HG02610 (cell line): ENCODE data around the gene PLEKHM3.
A peak's percentile ranks its signal among the peaks of the same experiment; 100 is the strongest.
"Not testable (repeated sequence)": the region's sequence is repeated elsewhere in the genome, so short reads cannot be mapped to it uniquely, and the experiment has no call there.

Experiments used
- ATAC-seq: cut with Tn5 transposase; IDR thresholded peaks from one replicate; pipeline ENCODE4 v1.9.1; 2021; ENCODE audit warnings: mild to moderate bottlenecking, moderate library complexity; ENCODE audit not compliant: unreplicated experiment

The PLEKHM3 gene

DNA sequence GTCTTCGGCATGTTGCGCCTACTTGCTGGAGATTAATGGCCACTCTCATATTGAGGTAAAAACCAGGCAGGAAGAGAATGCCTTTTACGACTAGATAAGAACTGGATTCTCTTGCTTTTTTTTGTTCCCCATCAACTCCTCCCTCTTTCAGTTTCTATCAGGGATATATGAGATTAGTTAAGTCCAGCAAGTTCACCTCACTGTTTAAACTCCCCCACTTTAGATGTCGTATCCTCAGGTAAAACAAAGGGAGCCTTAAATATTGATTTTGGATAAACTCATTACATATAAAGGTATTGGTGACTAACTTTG, 98.4 kb downstream of the PLEKHM3 start:
- ATAC-seq = no peak

DNA sequence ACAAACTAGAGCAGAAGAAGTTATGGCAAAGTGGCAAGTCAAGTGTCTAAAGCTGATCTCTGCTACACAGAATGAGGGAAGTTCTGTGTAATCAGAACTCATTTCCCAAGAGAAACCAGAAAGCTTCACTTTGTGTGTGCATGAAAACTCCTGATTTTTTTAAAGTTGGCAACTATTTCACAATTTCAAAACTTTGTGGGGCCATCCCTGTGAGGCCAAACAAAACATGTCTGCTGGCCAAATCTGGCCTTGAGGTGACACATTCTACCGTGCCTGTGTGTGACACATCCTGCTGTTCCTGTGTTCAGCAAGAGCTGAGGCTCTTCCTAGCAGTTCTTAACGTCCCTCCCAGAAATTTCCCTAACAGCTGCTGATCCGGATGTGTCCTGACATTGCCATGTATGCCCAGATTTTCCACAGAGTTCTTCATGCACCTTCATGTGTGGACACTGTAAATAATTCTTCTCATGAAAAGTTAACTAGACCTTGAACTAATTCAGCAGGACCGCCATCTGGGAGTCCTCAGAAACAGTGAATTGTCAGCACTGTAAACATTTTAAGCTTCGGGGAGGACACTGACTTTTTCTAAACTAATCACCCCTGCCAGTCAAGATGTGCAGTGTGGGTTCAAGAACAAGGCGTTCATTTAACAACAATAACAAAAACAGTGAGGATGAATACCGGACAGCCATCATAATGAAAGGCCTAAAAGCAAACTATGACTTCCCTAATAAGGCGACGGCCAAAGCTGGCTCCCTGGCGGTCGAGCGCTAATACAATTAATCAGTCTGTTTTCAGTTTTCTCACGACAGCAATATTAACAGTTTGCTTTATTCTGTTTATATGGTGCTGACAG, 99.0 kb downstream of the PLEKHM3 start:
- ATAC-seq = no peak

DNA sequence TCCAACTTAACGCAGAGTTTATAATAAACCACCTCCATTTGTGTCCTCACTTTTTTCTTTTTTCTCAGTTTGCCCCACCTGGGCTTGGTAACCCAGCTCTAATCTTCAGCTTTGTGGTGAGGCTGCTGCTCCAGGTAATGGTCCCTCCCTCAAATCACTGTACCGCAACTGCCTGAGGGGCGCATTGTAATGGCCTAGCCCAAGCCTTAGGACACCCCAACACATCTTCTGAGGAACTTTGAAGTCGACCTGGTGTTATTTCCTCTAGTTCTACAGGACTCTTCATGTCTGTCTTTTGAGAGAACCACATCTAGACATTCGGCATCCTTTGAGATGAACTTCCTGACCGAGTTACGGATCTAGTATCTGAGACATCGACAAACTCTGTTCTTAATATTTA, 99.7 kb downstream of the PLEKHM3 start:
- ATAC-seq = no peak

DNA sequence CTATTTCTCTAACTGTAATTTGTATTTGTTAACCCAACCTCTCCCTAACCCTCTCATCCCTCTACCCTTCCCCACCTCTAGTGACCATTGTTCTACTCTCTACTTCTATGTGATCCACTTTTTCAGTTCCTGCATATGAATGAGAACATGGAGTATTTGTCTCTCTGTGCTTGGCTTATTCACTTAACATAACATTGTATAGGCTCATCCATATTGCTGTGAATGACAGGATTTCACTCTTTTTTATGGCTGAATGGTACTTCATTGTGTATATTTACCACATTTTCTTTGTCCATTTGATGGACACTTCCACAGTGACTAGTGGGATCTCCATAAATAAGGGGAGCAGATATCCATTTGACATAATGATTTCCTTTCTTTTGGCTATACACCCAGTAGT, 103.7 kb downstream of the PLEKHM3 start:
- no peak for ATAC-seq

DNA sequence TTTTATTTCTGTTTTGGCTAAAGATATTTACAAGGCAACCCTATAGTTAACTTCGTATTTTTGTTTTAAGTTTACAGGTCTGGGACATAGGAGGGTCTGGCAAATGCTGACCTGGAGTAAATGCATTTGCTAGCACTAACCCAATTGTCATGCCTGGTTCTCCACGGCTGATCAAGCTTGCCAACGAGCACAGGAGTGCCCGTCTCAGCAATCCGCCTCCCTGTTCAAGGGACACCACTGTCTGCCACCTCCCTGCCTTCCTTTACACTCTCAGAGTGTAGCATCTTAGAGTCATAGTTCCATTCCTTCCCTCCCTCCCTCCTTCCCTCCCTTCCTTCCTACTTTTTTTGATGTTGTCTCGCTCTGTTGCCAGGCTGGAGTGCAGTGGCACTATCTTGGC, 104.6 kb downstream of the PLEKHM3 start:
- ATAC-seq = no peak

DNA sequence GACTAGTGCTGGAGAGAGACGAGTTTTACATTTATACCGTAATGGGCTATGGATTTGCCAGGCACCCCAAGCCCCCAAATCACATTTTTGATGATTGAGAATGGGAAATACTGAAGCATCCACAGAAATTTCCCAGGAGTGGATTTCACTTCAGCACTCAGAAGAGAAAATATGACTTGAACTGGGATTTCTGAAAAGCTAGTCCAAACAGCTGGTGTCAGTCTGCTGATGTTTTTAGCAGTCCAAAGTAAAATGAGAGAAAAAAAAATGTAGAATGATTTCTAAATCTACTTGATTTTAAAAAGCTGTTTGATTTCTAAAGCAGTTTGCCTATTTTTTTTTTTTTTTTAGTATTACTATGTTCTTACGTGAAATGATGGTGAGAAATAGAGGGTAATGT, 105.0 kb downstream of the PLEKHM3 start:
- no peak for ATAC-seq

DNA sequence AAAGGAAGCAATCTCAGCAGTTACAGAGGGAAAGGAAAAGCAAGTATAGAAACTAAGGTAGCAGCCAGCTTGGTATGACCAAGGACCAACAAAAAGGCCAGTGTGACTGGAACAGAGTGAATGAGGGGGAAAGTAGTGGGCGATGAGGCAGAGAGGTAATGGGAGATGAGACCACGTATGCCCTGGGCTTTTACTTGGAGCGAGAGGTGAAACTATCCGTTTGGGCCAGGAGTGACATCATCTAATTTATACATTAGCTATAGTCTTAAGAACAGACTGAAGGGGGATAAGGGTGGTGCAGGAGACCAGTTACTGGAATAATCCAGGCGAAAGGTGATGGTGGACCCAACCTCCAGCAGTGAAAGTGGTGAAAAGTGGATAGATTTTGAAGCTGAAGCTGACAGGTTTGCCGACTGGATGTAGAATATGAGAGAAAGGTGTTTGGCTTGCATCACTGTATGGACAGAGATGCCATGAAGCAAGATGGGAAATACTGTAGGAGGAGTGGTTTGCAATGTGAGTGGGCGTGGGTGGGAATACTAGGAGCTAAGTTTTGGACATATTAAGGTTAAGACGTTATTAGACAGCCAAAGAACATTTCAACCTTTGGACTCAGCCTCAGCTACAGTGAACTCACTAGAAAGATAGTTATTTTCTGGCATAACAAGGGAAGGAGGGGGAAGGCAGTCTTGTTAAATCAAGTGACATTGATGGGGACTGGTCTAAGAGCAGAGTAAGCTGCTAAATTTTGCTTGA, 106.0 kb downstream of the PLEKHM3 start:
- no peak for ATAC-seq

DNA sequence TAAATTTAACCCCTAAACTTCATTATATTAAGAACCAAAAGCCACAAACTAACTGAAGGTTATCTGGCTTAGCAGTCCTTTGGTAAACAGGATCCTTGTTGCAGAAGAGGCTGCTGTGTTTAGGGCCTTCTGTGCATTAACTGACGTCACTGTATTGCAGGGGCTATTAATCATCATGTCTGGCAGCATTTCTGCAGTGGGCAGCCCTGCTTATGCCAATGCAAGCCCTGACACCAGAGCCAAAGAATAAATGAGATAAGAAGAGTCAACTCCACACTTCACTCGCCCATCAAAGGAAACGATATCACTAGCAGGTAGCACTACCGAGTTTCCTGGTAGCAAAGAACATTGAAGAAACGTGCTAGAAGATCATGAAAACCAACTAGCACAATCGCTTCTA, 110.6 kb downstream of the PLEKHM3 start:
- no peak for ATAC-seq

DNA sequence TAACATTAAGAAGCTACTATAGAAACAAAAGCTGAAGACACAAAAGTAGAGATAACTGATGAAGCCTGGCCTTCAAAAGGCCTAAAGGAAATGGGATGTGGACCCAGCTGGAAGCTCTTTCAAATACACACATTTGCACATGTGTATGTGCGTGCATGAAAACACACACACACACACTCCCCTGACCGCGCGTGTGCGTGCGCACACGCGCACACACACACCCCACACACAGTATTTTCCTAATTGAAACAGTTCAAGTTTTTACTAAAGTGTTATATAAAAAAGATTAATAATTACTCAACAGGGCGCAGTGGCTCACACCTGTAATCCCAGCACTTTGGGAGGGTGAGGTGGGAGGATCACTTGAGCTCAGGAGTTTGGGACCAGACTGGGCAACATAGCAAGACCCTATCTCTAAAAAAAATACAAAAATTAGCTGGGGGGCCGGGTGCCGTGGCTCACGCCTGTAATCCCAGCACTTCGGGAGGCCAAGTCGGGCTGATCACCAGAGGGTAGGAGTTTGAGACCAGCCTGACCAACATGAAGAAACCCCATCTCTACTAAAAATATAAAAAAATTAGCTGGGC, 111.5 kb downstream of the PLEKHM3 start:
- ATAC-seq = no peak

DNA sequence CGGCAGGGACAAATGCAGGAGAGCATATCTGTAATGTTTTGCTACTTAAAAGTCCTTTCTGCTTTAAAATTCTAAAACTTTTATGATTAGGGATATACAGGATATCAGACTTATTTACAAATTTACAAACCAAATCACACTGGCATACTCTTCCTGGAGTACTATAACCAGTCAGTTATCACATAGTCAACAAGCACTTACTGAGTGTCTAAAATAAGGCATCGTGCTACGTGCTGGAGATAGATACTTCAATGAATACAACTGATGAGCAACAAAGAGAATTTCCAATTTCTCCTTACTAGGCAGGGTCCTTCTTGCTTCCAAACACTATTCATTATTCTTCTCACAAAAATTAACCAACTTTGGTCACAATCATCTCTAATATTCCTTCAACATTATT, 113.5 kb downstream of the PLEKHM3 start:
- ATAC-seq = no peak

DNA sequence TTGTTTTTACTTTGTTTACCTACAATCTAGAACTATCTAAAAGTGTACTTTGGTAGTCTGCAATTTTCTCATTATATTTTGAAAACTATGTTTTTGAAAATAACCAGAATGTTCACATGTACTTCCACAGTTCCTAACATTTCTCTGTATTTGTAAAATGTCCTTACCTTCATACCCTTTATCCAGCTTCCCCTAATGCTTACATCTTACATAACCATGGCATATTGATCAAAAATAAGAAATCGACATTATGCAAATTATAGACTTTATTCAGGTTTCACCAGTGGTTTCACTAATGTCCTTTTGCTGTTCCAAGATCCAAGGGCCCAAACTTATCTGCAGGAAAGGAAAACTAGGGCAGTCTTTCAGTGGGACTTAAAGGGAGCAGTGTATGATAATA, 114.1 kb downstream of the PLEKHM3 start:
- no peak for ATAC-seq

DNA sequence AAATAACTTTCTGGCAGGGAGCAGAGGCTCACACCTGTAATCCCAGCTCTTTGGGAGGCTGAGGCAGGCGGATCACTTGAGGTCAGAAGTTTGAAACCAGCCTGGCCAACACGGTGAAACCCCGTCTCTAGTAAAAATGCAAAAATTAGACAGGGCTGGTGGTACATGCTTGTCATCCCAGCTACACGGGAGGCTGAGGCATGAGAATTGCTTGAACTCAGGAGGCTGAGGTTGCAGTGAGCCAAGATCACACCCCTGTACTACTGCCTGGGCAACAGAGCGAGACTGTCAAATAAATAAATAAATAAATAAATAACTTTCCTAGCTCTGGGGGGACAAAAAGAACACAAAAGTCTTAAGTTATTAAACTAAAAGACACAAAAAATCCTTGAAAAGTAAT, 118.8 kb downstream of the PLEKHM3 start:
- not testable (repeated sequence) for ATAC-seq

DNA sequence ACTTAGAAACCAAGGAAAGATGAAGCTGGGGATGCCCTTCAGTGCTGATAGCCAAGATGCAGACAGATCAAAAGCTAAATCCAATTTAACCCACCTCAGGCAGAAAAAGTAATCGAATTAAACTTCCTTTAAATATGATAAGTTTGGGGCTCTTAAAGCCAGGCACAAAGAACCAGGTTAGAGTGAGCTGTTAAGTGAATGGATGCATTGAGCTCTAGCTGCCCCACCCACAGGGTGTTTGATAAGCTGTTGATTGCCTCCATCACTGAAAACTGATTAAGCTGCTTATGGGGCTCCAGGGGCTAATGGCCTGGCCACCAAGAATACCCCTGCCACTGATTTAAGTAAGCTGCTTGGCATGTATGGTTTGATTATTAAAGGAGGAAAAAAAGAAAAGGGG, 119.8 kb downstream of the PLEKHM3 start:
- ATAC-seq = no peak

DNA sequence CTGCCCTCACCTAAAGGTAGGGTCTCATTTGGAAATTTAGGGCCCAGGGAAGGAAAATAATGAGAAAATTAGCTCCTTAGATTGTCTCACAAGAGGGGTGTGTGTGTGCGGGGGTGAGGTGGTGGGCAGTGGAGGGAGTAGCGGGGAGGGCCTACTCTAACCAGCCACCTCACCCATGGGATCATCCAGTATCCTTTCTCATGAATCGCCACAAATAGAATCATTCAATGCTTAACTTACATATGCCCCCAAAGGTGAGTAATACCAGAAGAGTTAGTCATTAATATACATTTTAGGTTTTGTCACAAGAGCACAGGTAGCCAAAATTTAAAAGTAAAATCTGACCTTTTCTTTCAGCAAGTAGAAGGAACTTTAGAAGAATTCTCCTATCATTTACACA, 122.1 kb downstream of the PLEKHM3 start:
- ATAC-seq = peak; percentile 46

DNA sequence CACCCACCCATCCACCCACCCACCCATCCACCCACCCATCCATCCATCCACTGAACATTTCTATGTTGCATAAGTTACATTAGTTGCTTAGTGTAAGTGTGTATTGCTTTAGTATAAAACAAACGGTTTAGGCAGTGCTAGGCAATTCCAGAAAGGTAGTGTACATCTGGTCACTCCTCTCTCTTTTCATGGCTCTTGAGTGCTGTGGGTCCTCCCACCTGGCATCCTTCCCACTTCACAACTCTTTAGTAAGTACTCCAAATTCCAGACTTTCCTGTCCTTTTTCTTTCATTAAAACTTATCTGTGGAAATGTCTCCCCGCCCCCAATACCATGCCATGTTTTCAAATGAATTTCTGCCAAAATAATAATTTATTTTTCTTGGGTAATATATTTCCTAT, 122.5 kb downstream of the PLEKHM3 start:
- ATAC-seq = no peak

DNA sequence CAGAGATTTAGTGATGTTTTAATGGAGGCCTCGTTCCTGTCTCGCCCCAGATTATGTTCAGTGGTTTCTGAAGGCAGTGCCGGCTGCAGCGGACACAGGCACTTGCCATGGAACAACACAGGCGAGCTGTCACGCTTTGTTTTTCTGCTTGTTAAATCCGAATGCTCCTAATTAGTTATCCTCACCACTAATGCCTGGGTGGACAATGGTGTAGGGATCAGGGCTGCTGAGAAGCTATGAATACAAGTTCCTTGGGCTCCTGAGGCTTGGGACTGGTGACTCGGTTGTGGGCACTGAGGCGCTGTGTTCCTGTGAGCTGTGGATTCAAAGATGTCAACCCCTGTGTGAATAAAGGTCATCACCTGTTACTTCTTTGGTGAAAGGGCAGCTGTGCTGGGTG, 123.5 kb downstream of the PLEKHM3 start:
- no peak for ATAC-seq

DNA sequence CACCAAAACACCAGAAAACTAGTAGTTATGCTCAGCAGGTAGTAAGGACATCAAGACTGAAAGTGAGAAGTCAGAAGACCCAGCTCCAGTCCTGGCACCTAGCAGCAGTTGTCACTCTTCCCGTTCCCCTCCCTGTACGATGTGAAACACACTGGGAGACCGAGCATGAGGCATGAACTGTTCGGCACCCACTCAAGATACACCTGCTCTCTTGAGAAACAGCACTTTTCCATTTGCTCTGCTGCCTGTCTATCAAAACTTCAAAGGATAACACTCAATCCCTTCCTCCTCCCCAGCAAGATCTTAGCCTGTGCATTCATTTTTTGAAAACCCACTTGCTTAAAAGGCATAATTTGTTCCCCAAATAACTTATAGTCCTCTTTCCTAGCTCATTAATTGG, 123.9 kb downstream of the PLEKHM3 start:
- ATAC-seq = no peak

DNA sequence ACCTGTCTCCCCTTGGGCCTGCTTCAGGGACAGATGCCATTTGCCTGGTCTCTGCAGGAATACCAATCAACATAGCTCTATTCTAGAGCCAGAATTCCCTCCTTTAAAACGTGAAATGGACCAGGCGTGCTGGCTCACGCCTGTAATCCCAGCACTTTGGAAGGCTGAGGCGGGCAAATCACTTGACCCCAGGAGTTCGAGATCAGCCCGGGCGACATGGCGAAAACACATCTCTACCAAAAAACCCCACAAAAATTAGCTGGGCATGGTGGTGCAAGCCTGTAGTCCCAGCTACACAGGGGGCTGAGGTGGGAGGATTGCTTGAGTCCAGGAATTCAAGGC, 127.0 kb downstream of the PLEKHM3 start:
- no peak for ATAC-seq

DNA sequence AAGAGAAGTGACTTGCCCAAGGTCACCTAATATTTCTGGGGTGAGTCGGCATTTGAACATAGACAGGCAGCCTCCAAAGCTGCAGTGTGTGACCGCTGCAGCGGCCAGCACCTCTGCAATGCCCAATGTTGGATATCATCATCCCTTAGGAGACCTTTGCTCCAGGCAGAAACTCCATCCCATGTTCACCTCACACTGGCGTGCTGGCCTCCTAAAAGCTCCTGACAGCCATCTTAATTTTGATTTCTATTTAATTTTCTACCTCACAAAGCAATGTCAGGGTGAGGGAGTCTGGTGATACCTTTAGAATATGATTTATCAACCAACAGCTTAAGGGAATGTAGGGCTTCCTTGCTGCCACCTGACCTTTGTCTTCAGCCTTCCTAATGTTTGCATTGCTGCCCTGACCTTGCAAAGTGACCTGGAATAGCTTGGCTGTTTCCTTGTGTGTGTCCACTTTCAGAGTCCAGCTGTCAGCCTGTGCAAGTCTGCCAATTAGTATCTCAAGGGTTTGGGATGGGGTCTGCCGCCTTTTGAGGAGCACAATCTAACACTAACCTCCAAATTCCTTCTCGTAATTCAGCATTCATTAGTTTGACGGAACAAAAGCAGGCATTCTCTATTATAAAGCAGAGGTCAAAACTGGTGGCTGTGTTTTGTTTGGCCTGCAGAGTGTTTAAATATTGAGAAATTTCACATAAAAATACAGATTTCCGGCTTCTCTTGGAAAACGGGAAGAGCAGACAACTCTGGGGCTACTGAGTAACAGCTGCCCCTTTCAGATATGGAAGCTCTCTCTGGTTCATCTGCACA, 127.6 kb downstream of the PLEKHM3 start:
- no peak for ATAC-seq

DNA sequence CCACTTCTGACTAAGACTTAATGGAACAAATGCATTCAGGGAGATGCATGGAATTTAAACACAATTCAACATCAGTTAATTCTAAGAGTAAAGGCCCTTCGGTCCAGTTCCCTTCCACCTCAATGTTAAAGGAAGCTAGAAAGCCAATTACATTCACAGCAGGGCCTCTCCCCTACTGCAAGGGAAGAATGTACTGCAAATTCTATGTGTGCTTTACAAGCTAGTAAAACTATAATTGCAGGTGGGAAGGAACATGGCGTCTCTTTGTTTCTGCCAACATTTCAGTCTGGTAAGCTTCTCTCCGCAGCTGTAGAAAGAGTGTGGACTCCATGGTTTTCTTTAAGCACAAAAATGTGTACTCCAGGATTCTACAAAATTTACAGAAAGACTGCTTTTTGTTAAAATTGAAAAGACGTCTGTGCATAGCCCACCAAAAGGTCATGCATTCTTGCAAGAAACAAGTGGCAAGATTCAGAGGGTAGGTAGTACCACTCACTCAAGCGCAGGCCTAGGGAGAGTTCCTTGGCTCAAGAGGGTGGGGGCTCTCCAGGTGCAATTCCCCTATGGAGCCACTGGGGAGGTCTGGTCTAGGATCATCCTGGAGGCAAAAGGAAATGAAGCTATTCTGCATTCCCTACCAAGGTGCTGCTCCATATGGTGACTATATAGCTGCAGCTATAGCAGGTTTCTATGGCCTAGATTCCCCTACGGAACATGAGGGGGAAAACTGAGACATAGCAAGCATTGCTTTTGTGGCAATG, 128.6 kb downstream of the PLEKHM3 start:
- ATAC-seq = no peak
